IPS DF 4.7 (cell line): Measurements from ENCODE around the gene CYP2A7.
"Not testable (repeated sequence)": the region's sequence is repeated elsewhere in the genome, so short reads cannot be mapped to it uniquely, and the experiment has no call there.

Experiments
- DNase-seq: peaks from one replicate; pipeline ENCODE4 v3.0.0-alpha.2; 2013; ENCODE audit warnings: low spot score; ENCODE audit errors: extremely low read depth

The CYP2A7 gene

GRCh38 chr19:40896843-40897789, 15.1 kb upstream of the CYP2A7 start:
- DNase-seq: not testable (repeated sequence)

GRCh38 chr19:40896418-40896796, 14.4 kb upstream of the CYP2A7 start:
- DNase-seq: no peak

GRCh38 chr19:40893112-40893511, 11.1 kb upstream of the CYP2A7 start:
- no peak for DNase-seq

GRCh38 chr19:40889366-40889765, 7.3 kb upstream of the CYP2A7 start:
- no peak for DNase-seq

- DNase-seq: no peak
Measured at GRCh38 chr19:40888191-40888590, 6.2 kb upstream of the CYP2A7 start.

GRCh38 chr19:40884187-40884931, 2.3 kb upstream of the CYP2A7 start:
- not testable (repeated sequence) for DNase-seq

GRCh38 chr19:40879349-40879748, 2.7 kb downstream of the CYP2A7 start:
- DNase-seq: not testable (repeated sequence)

- not testable (repeated sequence) for DNase-seq
Measured at GRCh38 chr19:40875526-40875951, 6.5 kb downstream of the CYP2A7 start.

GRCh38 chr19:40874874-40875273, 7.2 kb downstream of the CYP2A7 start:
- not testable (repeated sequence) for DNase-seq

GRCh38 chr19:40873873-40874272, 8.2 kb downstream of the CYP2A7 start:
- DNase-seq: not testable (repeated sequence)

- no peak for DNase-seq
Measured at GRCh38 chr19:40872209-40872608, 9.8 kb downstream of the CYP2A7 start.

GRCh38 chr19:40867701-40868100, 14.3 kb downstream of the CYP2A7 start:
- no peak for DNase-seq

- DNase-seq: not testable (repeated sequence)
Measured at GRCh38 chr19:40864739-40865496, 17.1 kb downstream of the CYP2A7 start.

- no peak for DNase-seq
Measured at GRCh38 chr19:40862785-40863184, 19.2 kb downstream of the CYP2A7 start.

GRCh38 chr19:40862333-40862732, 19.7 kb downstream of the CYP2A7 start:
- DNase-seq: no peak

- no peak for DNase-seq
Measured at GRCh38 chr19:40858109-40858508, 23.9 kb downstream of the CYP2A7 start.

- DNase-seq: not testable (repeated sequence)
Measured at GRCh38 chr19:40852467-40853152, 29.4 kb downstream of the CYP2A7 start.

GRCh38 chr19:40850277-40850676, 31.8 kb downstream of the CYP2A7 start, which contains the start of gene CYP2A6:
TSS of gene CYP2A6 (minus strand) at chr19:40850447. CDS start at chr19:40850426, 21 bp downstream.
- DNase-seq: not testable (repeated sequence)

- not testable (repeated sequence) for DNase-seq
Measured at GRCh38 chr19:40846722-40847121, 35.3 kb downstream of the CYP2A7 start.

- DNase-seq: not testable (repeated sequence)
Measured at GRCh38 chr19:40843653-40844052, 38.4 kb downstream of the CYP2A7 start.
